Psoas muscle (tissue), 8 donors: ENCODE results near the gene PRMT7. TPM values are rescaled to one million over a fixed set of nuclear protein-coding genes. Genes with fewer than 3 reads are reported as not detected.

ENCODE experiments used
- ATAC-seq, 4 donors: fragments of 200-7000 bp; cut with Tn5 transposase; one replicate each; pipeline ENCODE4 v1.9.1; 2020; ENCODE audit warnings: moderate library complexity in 3 of 4, mild to moderate bottlenecking in 2 of 4
- DNase-seq, 2 donors: peaks; one replicate each; pipeline ENCODE4 v3.0.0-alpha.2; 2020
- H3K27ac ChIP-seq: fragments of 200-600 bp; one replicate; pipeline ENCODE4 v1.8.0; 2022
- H3K27me3 ChIP-seq, 3 donors: fragments of 200-600 bp in 1 of 3; one replicate each; pipeline versions ENCODE4 v1.6.1 to v1.8.0; 2013 to 2022; ENCODE audit warnings: low read length in 2 of 3, mild to moderate bottlenecking in 2 of 3, moderate library complexity in 1 of 3; ENCODE audit not compliant: insufficient read depth in 3 of 3
- H3K36me3 ChIP-seq, 2 donors: fragments of 200-600 bp in 1 of 2; one replicate each; pipeline versions ENCODE4 v1.6.1 to v1.8.0; 2013 to 2022; ENCODE audit warnings: low read depth in 1 of 2, mild to moderate bottlenecking in 1 of 2, moderate library complexity in 1 of 2; ENCODE audit not compliant: insufficient read depth in 1 of 2
- H3K4me1 ChIP-seq: fragments of 200-600 bp; one replicate; pipeline ENCODE4 v1.8.0; 2022
- H3K4me3 ChIP-seq: fragments of 200-600 bp; one replicate; pipeline ENCODE4 v1.8.0; 2022; ENCODE audit warnings: mild to moderate bottlenecking
- H3K9me3 ChIP-seq: fragments of 200-600 bp; one replicate; pipeline ENCODE4 v1.8.0; 2022
- WGBS, 3 donors: extraction: QIAGEN DNeasy Blood & Tissue Kit; methylation state at CpG; one replicate each; pipeline versions ENCODE4 v1.1.6 to v1.1.7; 2013; 5-methylcytosine and 5-hydroxymethylcytosine counted together
- intact Hi-C, 2 donors: fragments of 100-400 bp; cut with DNase I; formaldehyde crosslinking; loops; one replicate each; pipeline versions ENCODE4 v1.11.0 to v1.14.2; 2022
- polyA plus RNA-seq, 3 donors: library from polyadenylated mRNA; stranded (reverse); fragments of 200-250 nt; gene quantifications; one replicate each; pipeline ENCODE4 v1.2.3, GENCODE V29; 2013
- total RNA-seq, 4 donors: library from RNA; stranded (reverse); fragmentation: NEBNext Ultra II Directional in 2 of 4; extraction: Animal tissue kit (Norgen Biotek cat#: 25700) in 2 of 4; gene quantifications; one replicate each; pipeline versions ENCODE4 v1.2.1 to v1.2.4, GENCODE V29; 2021 to 2023
- TF ChIP-seq, protein P1 (sequence below): fragments of 200-600 bp; IDR thresholded peaks from one replicate; pipeline ENCODE4 v1.8.0; 2022; ENCODE audit warnings: antibody characterized with exemption
- donor health status: healthy with polysubstance abuse.
- donor health status: DM: no; HTN: no; CAD: no; lungs with moderate emphysema.
- donor health status: Bipolar disorder and iron deficiency.
- donor health status: healthy.
- donor health status: DM: yes; HTN: yes; CAD: no.
- donor health status: DM: no; HTN: no; CAD: no.
- donor health status: DM: no; HTN: no; CAD: no.
- donor health status: DM: yes; HTN: yes; CAD: no.

The PRMT7 gene
- total and polyA plus RNA-seq, 7 donors, result 18.9 to 45.1 (median 26.0) TPM

DNA sequence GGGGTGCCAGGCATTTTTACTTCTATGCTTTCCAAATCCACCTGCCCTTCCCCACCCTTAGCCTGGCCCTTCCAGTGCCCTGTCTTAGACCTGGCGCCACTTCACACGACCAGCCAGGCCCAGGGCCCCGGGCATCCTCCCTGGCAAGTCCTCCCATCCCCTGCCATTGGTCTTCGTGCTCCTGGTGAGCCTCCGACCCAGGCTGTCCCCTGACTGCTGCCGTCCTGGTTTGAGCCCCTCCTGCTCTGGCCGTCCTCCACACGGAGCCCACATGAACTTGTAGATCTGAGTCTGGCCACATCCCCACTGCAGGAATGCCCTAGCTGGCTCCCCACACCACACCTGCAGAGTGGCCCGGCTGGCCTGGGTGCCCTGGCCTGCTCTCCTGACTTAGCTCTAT lies 44.0 kb downstream of the PRMT7 start:
- Histone ChIP-seq H3K9me3 (no peaks in the 10 kb centered on the region), H3K27me3 (no peaks in the 10 kb centered on the region), H3K4me1 (no peaks in the 10 kb centered on the region), H3K36me3 (peaks cover 6 to 98% of the 10 kb centered on the region in 2 donors), H3K27ac (no peak overlapping the region), H3K4me3 (no peak overlapping the region)
- 89 to 92% (median 91%) methylated on average over 9 of the region's 9 CpGs for WGBS, 3 donors
- no peak for ATAC-seq
- intact Hi-C loops, result no loop called here
- TF ChIP-seq, protein P1, sequence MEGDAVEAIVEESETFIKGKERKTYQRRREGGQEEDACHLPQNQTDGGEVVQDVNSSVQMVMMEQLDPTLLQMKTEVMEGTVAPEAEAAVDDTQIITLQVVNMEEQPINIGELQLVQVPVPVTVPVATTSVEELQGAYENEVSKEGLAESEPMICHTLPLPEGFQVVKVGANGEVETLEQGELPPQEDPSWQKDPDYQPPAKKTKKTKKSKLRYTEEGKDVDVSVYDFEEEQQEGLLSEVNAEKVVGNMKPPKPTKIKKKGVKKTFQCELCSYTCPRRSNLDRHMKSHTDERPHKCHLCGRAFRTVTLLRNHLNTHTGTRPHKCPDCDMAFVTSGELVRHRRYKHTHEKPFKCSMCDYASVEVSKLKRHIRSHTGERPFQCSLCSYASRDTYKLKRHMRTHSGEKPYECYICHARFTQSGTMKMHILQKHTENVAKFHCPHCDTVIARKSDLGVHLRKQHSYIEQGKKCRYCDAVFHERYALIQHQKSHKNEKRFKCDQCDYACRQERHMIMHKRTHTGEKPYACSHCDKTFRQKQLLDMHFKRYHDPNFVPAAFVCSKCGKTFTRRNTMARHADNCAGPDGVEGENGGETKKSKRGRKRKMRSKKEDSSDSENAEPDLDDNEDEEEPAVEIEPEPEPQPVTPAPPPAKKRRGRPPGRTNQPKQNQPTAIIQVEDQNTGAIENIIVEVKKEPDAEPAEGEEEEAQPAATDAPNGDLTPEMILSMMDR, result no peak
- no peak for DNase-seq

DNA sequence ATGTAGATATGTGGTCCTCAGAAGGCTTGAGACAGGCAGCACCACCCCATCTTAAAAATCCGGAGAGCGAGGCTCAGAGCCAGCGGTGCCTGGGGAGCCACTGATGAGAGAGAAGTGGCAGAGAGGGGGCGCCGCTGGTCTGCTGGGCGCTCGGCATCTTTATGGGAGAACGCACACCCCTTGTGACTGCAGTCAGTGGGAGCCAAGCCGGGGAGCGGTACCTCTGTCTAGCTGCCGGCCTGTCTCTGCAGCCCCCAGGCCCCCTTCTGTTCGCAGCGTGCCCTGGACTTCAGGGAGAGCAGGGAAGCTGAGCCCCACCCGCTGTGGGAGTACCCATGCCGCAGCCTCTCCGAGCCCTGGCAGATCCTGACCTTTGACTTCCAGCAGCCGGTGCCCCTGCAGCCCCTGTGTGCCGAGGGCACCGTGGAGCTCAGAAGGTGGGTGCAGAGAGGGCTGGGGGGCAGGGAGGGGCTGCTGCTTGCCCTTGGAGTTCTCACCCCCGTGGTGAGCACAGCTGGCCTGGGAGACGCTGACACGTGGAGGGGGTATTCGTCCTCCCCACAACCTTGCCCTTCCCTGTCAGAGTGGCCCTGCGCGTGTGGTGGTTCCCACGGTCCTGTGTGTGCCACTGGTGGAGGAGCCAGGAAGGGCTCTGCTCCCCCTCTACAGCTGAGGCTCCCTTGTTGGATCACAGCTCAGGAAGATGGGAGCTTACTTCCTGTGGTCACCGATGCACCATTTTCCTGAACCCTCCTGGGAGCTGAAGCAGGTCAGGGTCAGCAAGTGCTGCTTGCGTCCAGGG lies 44.8 kb downstream of the PRMT7 start:
- Histone ChIP-seq H3K4me1 (no peaks in the 10 kb centered on the region), H3K27ac (no peak overlapping the region), H3K36me3 (peaks cover 6 to 96% of the 10 kb centered on the region in 2 donors), H3K9me3 (no peaks in the 10 kb centered on the region), H3K27me3 (no peaks in the 10 kb centered on the region), H3K4me3 (no peak overlapping the region)
- ATAC-seq, result no peak
- 84 to 86% (median 84%) methylated on average over 28 of the region's 28 CpGs for WGBS, 3 donors
- TF ChIP-seq, protein P1, result no peak
- no peak for DNase-seq
- intact Hi-C loops, result no loop called here

DNA sequence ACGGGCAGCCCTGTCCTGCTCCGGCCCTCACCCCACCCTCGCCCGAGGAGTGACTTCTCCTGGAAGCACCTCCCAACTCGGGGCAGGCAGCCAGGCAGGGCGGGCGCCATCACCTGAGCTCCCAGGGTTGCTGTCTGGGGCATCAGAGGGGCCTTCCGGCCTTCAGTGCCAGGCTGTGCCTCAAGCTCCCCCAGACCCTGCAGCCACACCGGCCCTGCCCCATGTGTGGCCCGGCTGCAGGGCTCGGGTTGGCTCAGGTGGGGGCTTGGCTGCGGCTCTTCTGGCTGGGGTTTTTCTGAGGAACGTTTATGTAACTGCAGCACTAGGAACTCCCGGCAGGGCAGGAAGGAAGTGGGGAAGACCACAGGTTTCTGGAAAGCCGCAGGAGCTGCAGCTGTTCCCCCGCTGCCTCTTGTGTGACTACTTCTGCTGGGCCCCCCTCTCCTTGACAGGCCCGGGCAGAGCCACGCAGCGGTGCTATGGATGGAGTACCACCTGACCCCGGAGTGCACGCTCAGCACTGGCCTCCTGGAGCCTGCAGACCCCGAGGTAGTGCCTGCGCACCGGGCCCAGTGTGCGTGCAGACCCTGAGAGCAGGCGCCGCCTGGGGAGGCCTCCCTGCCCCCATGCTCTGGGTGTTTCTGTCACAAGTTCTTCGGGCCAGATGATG lies 45.6 kb downstream of the PRMT7 start:
- Histone ChIP-seq H3K4me3 (no peak overlapping the region), H3K27ac (no peak overlapping the region), H3K27me3 (no peaks in the 10 kb centered on the region), H3K9me3 (no peaks in the 10 kb centered on the region), H3K4me1 (no peaks in the 10 kb centered on the region), H3K36me3 (peaks cover 6 to 93% of the 10 kb centered on the region in 2 donors)
- TF ChIP-seq, protein P1, result no peak
- intact Hi-C loops, result no loop called here
- no peak for ATAC-seq
- WGBS, 3 donors, result 73 to 85% (median 76%) methylated on average over 27 to 28 of the region's 28 CpGs
- DNase-seq, result no peak

DNA sequence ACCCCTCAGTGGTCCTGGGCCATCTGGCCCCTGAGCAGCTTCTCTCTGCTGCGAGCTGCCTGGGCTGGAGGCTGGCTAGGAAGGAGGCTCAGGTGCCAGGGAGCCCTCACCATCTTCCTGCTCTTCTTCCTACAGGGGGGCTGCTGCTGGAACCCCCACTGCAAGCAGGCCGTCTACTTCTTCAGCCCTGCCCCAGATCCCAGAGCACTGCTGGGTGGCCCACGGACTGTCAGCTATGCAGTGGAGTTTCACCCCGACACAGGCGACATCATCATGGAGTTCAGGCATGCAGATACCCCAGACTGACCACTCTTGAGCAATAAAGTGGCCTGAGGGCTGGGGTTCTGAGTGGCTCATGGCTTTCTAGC lies 46.1 kb downstream of the PRMT7 start:
- Histone ChIP-seq H3K27me3 (no peaks in the 10 kb centered on the region), H3K4me1 (no peaks in the 10 kb centered on the region), H3K36me3 (peaks cover 6 to 88% of the 10 kb centered on the region in 2 donors), H3K27ac (no peak overlapping the region), H3K9me3 (no peaks in the 10 kb centered on the region), H3K4me3 (no peak overlapping the region)
- no peak for DNase-seq
- TF ChIP-seq, protein P1, result no peak
- intact Hi-C loops, result no loop called here
- ATAC-seq, result no peak
- 90 to 97% (median 91%) methylated on average over 5 of the region's 5 CpGs for WGBS, 3 donors
